Neural cell (in vitro differentiated cells): ENCODE data around the gene RASSF8.

Experiments used
- CTCF ChIP-seq: fragments of 450-650 bp; IDR thresholded peaks from 2 replicates; pipeline ENCODE4 v1.5.1; 2014; ENCODE audit warnings: antibody characterized with exemption, mild to moderate bottlenecking, moderate library complexity; ENCODE audit not compliant: poor library complexity, severe bottlenecking
- EZH2 ChIP-seq: fragments of 200-600, 300-800 bp; shearing (Covaris generic), sonication (generic); IDR thresholded peaks from 2 replicates; pipeline ENCODE4 v1.6.1; 2014; ENCODE audit warnings: antibody characterized with exemption, low read length, borderline replicate concordance, mild to moderate bottlenecking; ENCODE audit not compliant: insufficient read depth, poor library complexity, severe bottlenecking
- POLR2AphosphoS5 ChIP-seq: IDR thresholded peaks from 2 replicates; pipeline ENCODE4 v1.6.1; 2012
- RAD21 ChIP-seq: fragments of 450-650 bp; conservative IDR thresholded peaks from 2 replicates; pipeline ENCODE4 v1.6.1; 2014; ENCODE audit warnings: antibody characterized with exemption, mild to moderate bottlenecking, moderate library complexity
- REST ChIP-seq: IDR thresholded peaks from 2 replicates; pipeline ENCODE4 v1.6.1; 2012; ENCODE audit warnings: borderline replicate concordance
- SMC3 ChIP-seq: fragments of 450-650 bp; conservative IDR thresholded peaks from 2 replicates; pipeline ENCODE4 v1.6.1; 2014; ENCODE audit warnings: antibody characterized with exemption, mild to moderate bottlenecking, moderate library complexity; ENCODE audit not compliant: poor library complexity

- TF ChIP-seq CTCF = no peak
- TF ChIP-seq POLR2AphosphoS5 = no peak
- TF ChIP-seq REST = no peak
- no peak for TF ChIP-seq EZH2
- TF ChIP-seq RAD21 = no peak
- no peak for TF ChIP-seq SMC3
Observed at GRCh38 chr12:26092346-26093105, 134.0 kb downstream of the RASSF8 start.
